GM19455 (cell line): ENCODE data around the gene KRTAP19-1.

Source experiments
- ATAC-seq: cut with Tn5 transposase; IDR thresholded peaks from one replicate; pipeline ENCODE4 v1.9.1; 2021; ENCODE audit not compliant: unreplicated experiment

Gene KRTAP19-1

GRCh38 chr21:30430170-30430655, 50.0 kb downstream of the KRTAP19-1 start, which contains the start of gene KRTAP13-4:
Gene KRTAP13-4 (plus strand): TSS chr21:30430220. CDS start chr21:30430276, 56 bp downstream.
- no peak for ATAC-seq
